T-cell (primary cell): ENCODE data around the gene IKBIP. TPM values are rescaled to one million over a fixed set of nuclear protein-coding genes. Genes with fewer than 3 reads are reported as not detected.
A peak's percentile ranks its signal among the peaks of the same experiment; 100 is the strongest.
"Not testable (repeated sequence)": the region's sequence is repeated elsewhere in the genome, so short reads cannot be mapped to it uniquely, and the experiment has no call there.

ENCODE experiments used
- ATAC-seq, 4 experiments: fragments of 200-7000 bp in 3 of 4; fragments of 150-1000 bp in 1 of 4; cut with Tn5 transposase; replicated peaks in 1 of 4; 1 replicate in 3 of 4; 2 replicates in 1 of 4; pipeline ENCODE4 v1.10.0; 2021; ENCODE audit warnings: moderate library complexity in 3 of 4, mild to moderate bottlenecking in 2 of 4, moderate number of reproducible peaks in 1 of 4
- CTCF ChIA-PET, 2 donors: fragments of 300-600 bp; sonication (Branson Sonifier 250); formaldehyde crosslinking; loops; one replicate each; lab custom pipeline; 2022; ENCODE audit warnings: antibody characterized with exemption in 2 of 2; lab: Charles Lee
- POLR2A ChIA-PET, 2 donors: fragments of 300-600 bp; sonication (Branson Sonifier 250); formaldehyde crosslinking; loops; one replicate each; lab custom pipeline; 2022; ENCODE audit warnings: antibody characterized with exemption in 2 of 2; lab: Charles Lee
- DNase-seq, 35 experiments: peaks; one replicate each; pipeline versions ENCODE4 v3.0.0 to v3.0.0-alpha.2; 2013 to 2023
- H3K27ac ChIP-seq: one replicate; pipeline ENCODE4 v1.5.1; 2013; ENCODE audit warnings: low read length
- H3K27me3 ChIP-seq, 2 experiments: replicated peaks in 1 of 2; 1 replicate in 1 of 2; 2 replicates in 1 of 2; pipeline versions ENCODE4 v1.6.1 to v1.7.0; 2013; ENCODE audit warnings: low read length in 1 of 2, mixed read lengths in 1 of 2; ENCODE audit not compliant: control insufficient read depth in 2 of 2, insufficient read depth in 2 of 2; ENCODE audit errors: extremely low read depth in 1 of 2
- H3K36me3 ChIP-seq, 2 donors: 1 replicate in 1 of 2; 2 replicates in 1 of 2; pipeline versions ENCODE4 v1.6.1 to v1.7.0; 2013; ENCODE audit warnings: low read length in 1 of 2; ENCODE audit not compliant: control insufficient read depth in 2 of 2, insufficient read depth in 1 of 2; ENCODE audit errors: extremely low read depth in 1 of 2
- H3K4me1 ChIP-seq, 2 experiments: 1 replicate in 1 of 2; 2 replicates in 1 of 2; pipeline versions ENCODE4 v1.6.1 to v1.7.0; 2013; ENCODE audit warnings: low read length in 2 of 2, mixed read lengths in 1 of 2; ENCODE audit not compliant: insufficient read depth in 2 of 2, control insufficient read depth in 1 of 2; ENCODE audit errors: extremely low read depth in 1 of 2
- H3K4me3 ChIP-seq, 2 donors: 1 replicate in 1 of 2; 2 replicates in 1 of 2; pipeline versions ENCODE4 v1.5.1 to v1.7.0; 2013; ENCODE audit warnings: mild to moderate bottlenecking in 2 of 2, low read length in 1 of 2, moderate library complexity in 1 of 2; ENCODE audit not compliant: control insufficient read depth in 1 of 2; ENCODE audit errors: extremely low read depth in 1 of 2
- H3K9me3 ChIP-seq: 2 replicates; pipeline ENCODE4 v1.7.0; 2013
- H3K27ac Mint-ChIP-seq, 2 donors: one replicate each; pipeline ENCODE4 v1.8.0; 2020 to 2021; ENCODE audit warnings: mild to moderate bottlenecking in 2 of 2, mixed read lengths in 2 of 2
- H3K27me3 Mint-ChIP-seq, 2 donors: one replicate each; pipeline ENCODE4 v1.8.0; 2021 to 2022; ENCODE audit warnings: mixed read lengths in 2 of 2
- H3K36me3 Mint-ChIP-seq: one replicate; pipeline ENCODE4 v1.8.0; 2021; ENCODE audit warnings: mixed read lengths
- H3K4me1 Mint-ChIP-seq, 3 donors: one replicate each; pipeline ENCODE4 v1.8.0; 2020 to 2022; ENCODE audit warnings: mixed read lengths in 3 of 3, mild to moderate bottlenecking in 1 of 3
- H3K4me3 Mint-ChIP-seq, 3 donors: one replicate each; pipeline ENCODE4 v1.8.0; 2020 to 2022; ENCODE audit warnings: mild to moderate bottlenecking in 3 of 3, mixed read lengths in 3 of 3, moderate library complexity in 3 of 3
- H3K9me3 Mint-ChIP-seq, 3 donors: one replicate each; pipeline ENCODE4 v1.8.0; 2020 to 2022; ENCODE audit warnings: mixed read lengths in 3 of 3
- WGBS: methylation state at CpG from one replicate; pipeline ENCODE4 v1.1.5; 2013; ENCODE audit warnings: missing lambda C conversion rate; ENCODE audit not compliant: insufficient coverage; 5-methylcytosine and 5-hydroxymethylcytosine counted together
- total RNA-seq, 35 experiments: library from RNA in 6 of 35; stranded (reverse) in 6 of 35; fragments of 120-200 nt in 1 of 35; gene quantifications; one replicate each; pipeline versions ENCODE4 v1.2.1 to v1.2.4 and lab custom pipeline; 2013 to 2026

The IKBIP gene
- total RNA-seq, 5 donors from 2014 or later (not counting 1 experiment from before 2014, with no cell fraction given) = 2.2 to 8.7 (median 7.3) TPM

DNA sequence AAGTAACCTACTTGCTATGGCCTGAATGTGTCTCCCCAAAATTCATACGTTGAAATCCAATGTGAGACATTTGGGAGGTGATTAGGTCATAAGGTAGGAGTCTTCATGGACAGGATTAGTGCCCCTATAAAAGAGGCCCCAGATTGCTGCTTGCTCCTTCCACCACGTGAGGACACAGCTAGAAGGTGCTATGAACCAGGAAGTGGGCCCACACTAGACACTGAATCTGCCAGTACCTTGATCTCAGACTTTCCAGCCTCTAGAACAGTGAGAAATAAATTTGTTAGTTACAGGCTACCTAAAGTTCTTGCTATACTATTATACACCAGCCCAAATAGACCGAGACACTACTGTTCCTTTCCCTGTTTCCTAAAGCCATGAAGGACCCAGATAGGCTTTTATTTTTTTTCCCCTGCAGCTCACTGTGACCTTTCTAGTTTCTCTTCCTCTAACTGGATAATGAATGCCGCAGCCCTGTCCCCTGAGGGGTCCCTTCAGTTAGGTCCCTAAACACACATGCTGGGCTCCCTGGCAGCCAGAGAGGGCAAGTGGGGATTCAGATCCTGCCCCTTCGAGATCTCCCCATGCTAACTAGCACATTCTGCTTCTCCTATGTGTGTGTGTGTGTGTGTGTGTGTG lies 31.8 kb downstream of the IKBIP start:
- Mint-ChIP-seq H3K36me3 (no peaks in the 10 kb centered on the region), H3K4me3 (no peak overlapping the region), H3K27me3 (no peaks in the 10 kb centered on the region), H3K9me3 (no peaks in the 10 kb centered on the region), H3K4me1 (peaks cover 4 to 9% (median 7%) of the 10 kb centered on the region in 3 donors), H3K27ac (peak overlapping the region; percentile 74 to 79)
- Histone ChIP-seq H3K9me3 (no peaks in the 10 kb centered on the region), H3K4me3 (no peak overlapping the region), H3K27me3 (no peaks in the 10 kb centered on the region), H3K36me3 (no peaks in the 10 kb centered on the region), H3K27ac (no peak overlapping the region), H3K4me1 (peaks cover 0 to 7% of the 10 kb centered on the region in 2 experiments)
- 88% methylated on average over 1 of the region's 5 CpGs for WGBS
- ChIA-PET POLR2A (interaction anchor here in 1 of 2 donors (0.6 to 0.9 kb wide), 2 partner anchors 18 to 21 kb away, joined by 4 read pairs; no protein-coding TSS in a partner anchor), CTCF (interaction anchor here in 1 of 2 donors (0.7 kb wide), 1 partner anchor 36 kb away, joined by 3 read pairs; no protein-coding TSS in a partner anchor)
- DNase-seq (peak in 2 of 35 experiments; percentile 25 to 29), ATAC-seq (peak; percentile 48 to 74 (median 62))

DNA sequence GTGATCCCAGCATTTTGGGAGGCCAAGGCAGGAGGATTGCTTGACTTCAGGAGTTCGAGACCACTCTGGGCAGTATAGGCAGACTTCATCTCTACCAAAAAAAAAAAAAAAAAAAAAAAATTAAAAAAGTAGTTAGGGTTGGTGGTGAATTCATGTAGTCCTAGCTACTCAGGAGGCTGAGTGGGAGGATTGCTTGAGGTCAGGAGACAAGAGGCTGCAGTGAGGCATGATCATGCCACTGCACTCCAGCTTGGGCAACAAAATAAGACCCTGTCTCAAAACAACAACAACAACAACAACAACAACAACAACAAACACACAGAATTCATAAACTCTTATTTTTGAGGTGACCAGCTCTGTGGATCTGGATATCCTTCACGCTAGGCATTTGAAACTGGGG lies 34.0 kb downstream of the IKBIP start:
- POLR2A ChIA-PET = no interaction called here

DNA sequence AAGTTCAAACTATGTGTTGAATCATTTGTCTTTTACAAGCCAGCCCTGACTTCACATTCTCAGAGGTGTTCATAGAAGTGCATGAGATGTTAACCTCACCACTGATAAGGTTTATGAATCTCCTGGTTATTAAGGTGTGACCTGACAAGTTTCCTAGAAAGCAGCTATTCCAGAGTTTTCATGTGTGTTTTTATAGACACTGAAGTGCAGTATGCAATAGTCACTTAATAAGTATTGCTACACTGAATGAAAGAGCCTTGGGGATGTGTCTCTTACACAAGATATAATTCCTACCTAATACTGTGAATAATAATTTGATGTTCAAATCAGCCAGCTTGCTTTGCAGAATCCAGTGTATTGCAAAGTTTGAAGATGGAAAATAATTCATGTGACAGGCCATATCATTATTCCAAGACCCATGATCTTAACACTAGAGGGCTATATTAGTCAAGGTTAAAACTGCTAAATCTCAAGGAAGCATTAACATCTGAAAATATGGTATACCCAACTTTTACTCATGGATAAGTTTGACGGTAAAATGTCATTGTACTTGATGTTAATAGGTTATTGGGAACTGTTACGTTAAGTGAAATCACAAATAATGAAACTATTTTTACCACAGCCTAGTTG lies 38.1 kb downstream of the IKBIP start:
- Mint-ChIP-seq H3K9me3 (no peaks in the 10 kb centered on the region), H3K36me3 (peaks cover 18% of the 10 kb centered on the region), H3K27me3 (no peaks in the 10 kb centered on the region), H3K27ac (no peak overlapping the region), H3K4me1 (peaks cover 5 to 7% (median 7%) of the 10 kb centered on the region in 3 donors), H3K4me3 (peak overlapping the region in 1 of 3 donors; percentile 65)
- Histone ChIP-seq H3K36me3 (peaks cover 8 to 32% of the 10 kb centered on the region in 2 donors), H3K27me3 (no peaks in the 10 kb centered on the region), H3K4me3 (no peak overlapping the region), H3K9me3 (no peaks in the 10 kb centered on the region), H3K4me1 (peaks cover 0 to 4% of the 10 kb centered on the region in 2 experiments), H3K27ac (no peak overlapping the region)
- ATAC-seq (no peak), DNase-seq (no peak)
- CTCF ChIA-PET = interaction anchor here in 1 of 2 donors (0.9 kb wide), 1 partner anchor 13 kb away, joined by 3 read pairs; the partner anchor contains the start of gene SLC25A3
- POLR2A ChIA-PET = interaction anchor here in 1 of 2 donors (0.6 kb wide), 1 partner anchor 1812 kb away, joined by 3 read pairs; no protein-coding TSS in a partner anchor
- no CpG with 5 or more reads among the region's 2 CpGs for WGBS

More for the DNA sequence above, 34.0 kb downstream of the IKBIP start:
- no peaks in the 10 kb centered on the region for H3K9me3 ChIP-seq
- ATAC-seq (no peak), DNase-seq (no peak)
- H3K27me3 Mint-ChIP-seq = no peaks in the 10 kb centered on the region
- no peak overlapping the region for H3K4me3 ChIP-seq
- no peaks in the 10 kb centered on the region for H3K27me3 ChIP-seq
- no CpG with 5 or more reads among the region's 2 CpGs for WGBS
- no peaks in the 10 kb centered on the region for H3K36me3 ChIP-seq
- no peaks in the 10 kb centered on the region for H3K36me3 Mint-ChIP-seq
- no peak overlapping the region for H3K4me3 Mint-ChIP-seq
- H3K4me1 Mint-ChIP-seq = peaks cover 9 to 16% (median 14%) of the 10 kb centered on the region in 3 donors
- peaks cover 0 to 11% of the 10 kb centered on the region in 2 experiments for H3K4me1 ChIP-seq
- H3K27ac Mint-ChIP-seq = no peak overlapping the region
- CTCF ChIA-PET = no interaction called here
- no peak overlapping the region for H3K27ac ChIP-seq
- H3K9me3 Mint-ChIP-seq = no peaks in the 10 kb centered on the region

DNA sequence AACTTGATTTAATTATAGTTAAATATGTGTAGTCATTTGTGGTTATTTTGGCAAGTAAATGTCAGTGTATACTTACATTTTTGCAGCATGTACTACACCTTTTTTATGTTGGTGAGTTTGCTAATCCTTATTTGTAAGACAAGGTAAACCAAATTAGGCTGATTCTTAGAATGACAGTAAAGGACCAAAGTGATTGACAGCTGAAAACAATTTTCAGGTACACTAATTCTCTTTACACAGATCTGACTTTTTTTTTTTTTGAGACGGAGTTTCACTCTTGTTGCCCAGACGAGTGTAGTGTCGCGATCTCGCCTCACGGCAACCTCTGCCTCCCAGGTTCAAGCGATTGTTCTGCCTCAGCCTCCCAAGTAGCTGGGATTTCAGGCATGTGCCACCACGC lies 42.7 kb downstream of the IKBIP start:
- no peak overlapping the region for H3K27ac Mint-ChIP-seq
- CTCF ChIA-PET = interaction anchor here in 1 of 2 donors (0.6 to 1.0 kb wide), 3 partner anchors 34 to 1484 kb away, joined by 3 read pairs; no protein-coding TSS in a partner anchor
- H3K36me3 ChIP-seq = peaks cover 17 to 76% of the 10 kb centered on the region in 2 donors

DNA sequence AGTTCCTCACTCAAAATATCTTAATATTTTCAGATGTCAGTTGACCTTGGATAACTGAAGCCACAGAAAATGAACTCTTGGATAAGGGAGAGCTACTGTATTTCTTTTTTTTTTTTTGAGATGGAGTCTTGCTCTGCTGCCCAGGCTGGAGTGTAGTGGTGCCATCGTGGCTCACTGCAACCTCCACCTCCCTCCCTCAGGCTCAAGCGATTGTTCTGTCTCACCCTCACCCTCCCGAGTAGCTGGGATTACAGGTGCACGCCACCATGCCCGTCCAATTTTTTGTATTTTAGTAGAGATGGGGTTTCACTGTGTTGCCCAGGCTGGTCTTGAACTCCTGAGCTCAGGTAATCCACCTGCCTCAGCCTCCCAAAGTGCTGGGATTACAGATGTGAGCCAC lies 47.3 kb downstream of the IKBIP start:
- WGBS = no CpG with 5 or more reads among the region's 5 CpGs
- H3K9me3 Mint-ChIP-seq, H3K27ac ChIP-seq, H3K27me3 ChIP-seq, ATAC-seq, H3K4me3 ChIP-seq, DNase-seq, H3K27me3 Mint-ChIP-seq, H3K9me3 ChIP-seq, H3K4me3 Mint-ChIP-seq, H3K27ac Mint-ChIP-seq: not testable (repeated sequence)
- Histone ChIP-seq H3K4me1 (peaks cover 18 to 20% of the 10 kb centered on the region in 2 experiments), H3K36me3 (peaks cover 17 to 63% of the 10 kb centered on the region in 2 donors)
- CTCF ChIA-PET = interaction anchor here (0.6 to 1.2 kb wide), 2 partner anchors 63 to 106 kb away, joined by 3 to 4 read pairs; no protein-coding TSS in a partner anchor
- peaks cover 36% of the 10 kb centered on the region for H3K36me3 Mint-ChIP-seq
- POLR2A ChIA-PET = interaction anchor here (0.6 to 0.7 kb wide), 3 partner anchors 13 to 1598 kb away, joined by 3 to 6 read pairs (median 3); no protein-coding TSS in a partner anchor
- peaks cover 27 to 41% (median 36%) of the 10 kb centered on the region in 3 donors for H3K4me1 Mint-ChIP-seq

More for the DNA sequence above, 42.7 kb downstream of the IKBIP start:
- H3K4me3 ChIP-seq = no peak overlapping the region
- no peaks in the 10 kb centered on the region for H3K27me3 ChIP-seq
- 100% methylated on average over 3 of the region's 8 CpGs for WGBS
- H3K4me1 ChIP-seq = peaks cover 0 to 3% of the 10 kb centered on the region in 2 experiments
- H3K4me1 Mint-ChIP-seq = peaks cover 2 to 9% (median 7%) of the 10 kb centered on the region in 3 donors
- H3K9me3 Mint-ChIP-seq = no peaks in the 10 kb centered on the region
- H3K27ac ChIP-seq = no peak overlapping the region
- no peak overlapping the region for H3K4me3 Mint-ChIP-seq
- DNase-seq (no peak), ATAC-seq (no peak)
- H3K9me3 ChIP-seq = no peaks in the 10 kb centered on the region
- POLR2A ChIA-PET = interaction anchor here (0.5 to 0.6 kb wide), 3 partner anchors 8 to 64 kb away, joined by 3 to 4 read pairs (median 3); partner anchors contain the start of gene SLC25A3 (in 1 of the 2)
- no peaks in the 10 kb centered on the region for H3K27me3 Mint-ChIP-seq
- H3K36me3 Mint-ChIP-seq = peaks cover 35% of the 10 kb centered on the region
